Measurements from ENCODE around the gene HYCC1. TPM values are rescaled to one million over a fixed set of nuclear protein-coding genes. Genes with fewer than 3 reads are reported as not detected.
"Not testable (repeated sequence)": the region's sequence is repeated elsewhere in the genome, so short reads cannot be mapped to it uniquely, and the experiment has no call there.

Gene HYCC1
- total RNA-seq, 1 donor from 2014 or later: 40.8 TPM

DNA sequence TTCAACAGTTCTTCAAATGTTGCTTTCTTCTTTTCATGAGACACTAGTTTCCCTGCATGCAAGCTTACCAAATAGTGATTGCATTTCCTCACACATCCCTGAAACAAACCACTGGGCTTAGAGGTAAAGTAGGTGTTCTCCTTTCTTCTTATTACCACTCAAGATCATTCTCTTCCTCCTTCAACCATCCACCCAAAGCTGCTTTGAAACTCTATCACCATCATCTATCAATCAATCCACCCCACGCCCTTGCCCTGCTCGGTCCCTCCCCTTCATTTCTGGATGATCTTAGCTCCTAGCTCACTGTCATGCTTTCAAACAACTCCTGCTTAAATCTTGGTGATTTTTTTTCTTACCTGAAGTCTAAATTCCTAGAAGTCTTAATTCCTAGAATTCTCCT lies 18.9 kb downstream of the HYCC1 start:
- intact Hi-C loops (cut with DNase I): no loop called here
- ATAC-seq (no peak), DNase-seq (ENCODE audit: missing footprints) (no peak)

- ATAC-seq (no peak), DNase-seq (ENCODE audit: missing footprints) (no peak)
- intact Hi-C loops (cut with DNase I): no loop called here
Observed at GRCh38 chr7:22992874-22993840, 20.8 kb downstream of the HYCC1 start.

- DNase-seq (ENCODE audit: missing footprints) (no peak), ATAC-seq (no peak)
- intact Hi-C loops (cut with DNase I): no loop called here
Observed at GRCh38 chr7:22990588-22990949, 23.4 kb downstream of the HYCC1 start.

DNA sequence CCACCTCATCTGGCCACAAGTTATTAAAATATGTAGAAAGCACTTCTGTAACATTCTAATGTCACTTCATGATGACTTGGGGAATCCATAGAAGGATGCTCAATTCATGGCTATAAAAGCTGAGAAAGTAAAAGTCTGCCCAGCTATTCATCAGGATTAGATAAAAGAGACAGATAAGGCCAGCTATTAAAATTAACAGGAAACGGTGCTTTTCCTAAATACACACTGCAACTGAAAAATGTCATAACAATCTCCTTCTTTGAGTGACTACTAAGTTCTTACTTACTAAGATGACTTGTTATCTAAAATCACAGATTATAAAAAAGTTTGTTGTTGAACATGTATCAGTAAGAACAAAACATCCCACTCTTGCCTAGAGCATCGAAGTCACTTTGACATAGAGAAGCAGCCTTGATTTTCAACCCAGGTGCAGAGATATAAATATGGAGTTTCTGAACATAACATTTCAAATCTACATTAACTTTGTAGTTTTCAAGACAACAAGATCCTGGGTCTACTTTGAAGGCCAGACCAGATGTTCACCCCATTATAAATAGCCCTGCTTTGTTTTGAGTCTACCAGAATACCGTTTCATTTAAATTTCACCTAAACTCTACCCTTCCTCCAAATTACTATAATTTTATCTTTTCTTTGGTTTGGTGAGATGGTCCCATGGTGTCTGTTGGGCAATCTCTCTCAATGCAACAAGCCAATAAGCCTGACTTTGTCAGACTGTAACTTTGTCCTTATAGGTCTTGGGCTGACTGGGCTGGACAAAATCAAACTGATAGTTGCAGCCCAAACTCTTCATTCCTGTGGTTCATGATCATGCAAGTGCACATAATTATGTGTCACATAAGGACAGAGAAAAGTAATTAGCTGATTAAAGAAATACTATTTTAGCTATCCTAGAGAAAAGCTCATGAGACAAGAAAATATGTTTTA lies 24.0 kb downstream of the HYCC1 start:
- DNase-seq (ENCODE audit: missing footprints): no peak
- intact Hi-C loops (cut with DNase I): no loop called here
- no peak for ATAC-seq

DNA sequence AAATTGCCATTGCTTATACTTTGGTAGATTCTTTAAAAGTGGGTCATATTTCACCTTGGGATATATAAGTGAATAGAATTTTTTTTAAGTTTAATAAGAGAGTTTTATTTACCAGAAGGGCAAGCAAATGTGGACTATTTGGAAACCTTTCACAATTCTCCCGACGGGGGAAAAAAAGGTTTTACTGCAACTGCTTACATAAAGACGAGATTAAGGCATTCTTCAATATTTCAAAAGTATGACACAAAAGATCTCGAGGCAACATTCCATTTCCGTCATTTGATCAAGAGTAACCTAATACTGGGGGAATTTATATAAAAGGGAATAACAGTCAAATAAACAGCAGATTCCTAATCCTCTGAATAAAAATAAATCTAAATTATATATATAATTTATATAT lies 28.5 kb downstream of the HYCC1 start:
- ATAC-seq (no peak), DNase-seq (ENCODE audit: missing footprints) (no peak)

DNA sequence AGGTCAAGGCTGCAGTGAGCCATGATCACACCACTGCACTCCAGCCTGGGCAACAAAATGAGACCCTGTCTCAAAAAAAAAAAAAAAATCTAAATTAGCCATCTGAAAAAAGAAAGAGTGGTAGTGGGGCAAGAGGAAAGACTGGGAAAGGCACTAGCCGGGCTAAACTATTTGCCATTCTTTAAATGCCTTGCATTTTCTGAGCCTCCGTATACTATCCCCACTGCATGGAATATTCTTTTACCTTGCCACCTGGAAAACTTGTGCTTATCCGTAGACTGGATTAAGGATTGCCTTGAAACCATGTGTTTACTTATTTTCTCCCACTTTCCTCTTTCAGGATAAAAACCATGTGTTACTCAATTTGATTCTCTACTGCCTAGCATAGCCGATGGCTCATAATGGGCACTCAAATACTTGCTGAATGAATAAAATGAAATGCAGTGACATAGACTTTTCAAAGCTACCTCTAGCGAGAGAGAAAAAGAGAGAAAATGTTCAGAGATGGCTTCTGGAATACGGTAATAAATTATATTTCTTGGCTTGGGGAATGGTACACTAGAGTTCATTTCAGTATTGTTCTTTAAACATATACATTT lies 30.6 kb downstream of the HYCC1 start:
- intact Hi-C loops (cut with DNase I): no loop called here
- ATAC-seq (no peak), DNase-seq (ENCODE audit: missing footprints) (no peak)

More for the DNA sequence above, 28.5 kb downstream of the HYCC1 start:
- intact Hi-C loops (cut with DNase I): no loop called here

- intact Hi-C loops (cut with DNase I): no loop called here
- ATAC-seq: no peak
Observed at GRCh38 chr7:22980422-22980821, 33.5 kb downstream of the HYCC1 start.

GRCh38 chr7:22979861-22980260 lies 34.1 kb downstream of the HYCC1 start:
- ATAC-seq (no peak), DNase-seq (ENCODE audit: missing footprints) (no peak)
- intact Hi-C loops (cut with DNase I): no loop called here

More at GRCh38 chr7:22980422-22980821, 33.5 kb downstream of the HYCC1 start:
- no peak for DNase-seq (ENCODE audit: missing footprints)

DNA sequence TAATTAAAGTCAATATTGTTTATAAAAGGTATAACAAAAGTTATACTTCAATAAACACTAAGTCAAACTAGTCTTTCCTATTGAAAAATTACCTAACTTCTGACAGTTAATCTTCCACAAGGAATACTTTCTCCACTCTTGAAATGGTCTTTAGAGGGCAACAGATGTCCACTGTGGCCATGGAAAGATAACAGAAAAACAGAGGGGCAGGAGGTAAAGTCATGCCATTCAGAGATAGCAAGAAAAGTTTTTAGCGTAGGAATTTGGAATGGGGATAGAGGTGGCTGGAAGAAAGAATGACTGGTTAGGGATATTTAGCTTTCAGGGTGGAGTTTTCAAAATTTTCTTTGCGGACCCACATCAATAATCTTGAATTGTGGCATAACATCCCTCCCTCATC lies 34.7 kb downstream of the HYCC1 start:
- intact Hi-C loops (cut with DNase I): no loop called here
- DNase-seq (ENCODE audit: missing footprints): no peak
- no peak for ATAC-seq

DNA sequence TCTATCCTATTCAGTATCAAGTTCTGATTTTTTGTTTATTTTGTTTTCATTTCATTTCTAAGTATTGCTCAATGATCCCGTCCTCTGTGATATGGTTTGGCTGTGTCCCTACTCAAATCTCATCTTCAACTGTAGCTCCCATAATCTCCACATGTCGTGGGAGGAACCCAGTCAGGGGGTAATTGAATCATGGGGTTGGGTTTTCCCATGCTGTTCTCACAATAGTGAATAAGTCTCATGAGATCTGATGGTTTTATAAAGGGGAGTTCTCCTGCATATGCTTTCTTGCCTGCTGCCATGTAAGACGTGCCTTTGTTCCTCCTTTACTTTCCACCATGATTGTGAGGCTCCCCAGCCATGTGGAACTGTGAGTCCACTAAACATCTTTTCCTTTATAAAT lies 39.3 kb downstream of the HYCC1 start:
- ATAC-seq; intact Hi-C loops (cut with DNase I); DNase-seq (ENCODE audit: missing footprints): not testable (repeated sequence)

GRCh38 chr7:22972207-22972606 lies 41.7 kb downstream of the HYCC1 start:
- ATAC-seq: no peak
- no peak for DNase-seq (ENCODE audit: missing footprints)
- intact Hi-C loops (cut with DNase I): no loop called here

DNA sequence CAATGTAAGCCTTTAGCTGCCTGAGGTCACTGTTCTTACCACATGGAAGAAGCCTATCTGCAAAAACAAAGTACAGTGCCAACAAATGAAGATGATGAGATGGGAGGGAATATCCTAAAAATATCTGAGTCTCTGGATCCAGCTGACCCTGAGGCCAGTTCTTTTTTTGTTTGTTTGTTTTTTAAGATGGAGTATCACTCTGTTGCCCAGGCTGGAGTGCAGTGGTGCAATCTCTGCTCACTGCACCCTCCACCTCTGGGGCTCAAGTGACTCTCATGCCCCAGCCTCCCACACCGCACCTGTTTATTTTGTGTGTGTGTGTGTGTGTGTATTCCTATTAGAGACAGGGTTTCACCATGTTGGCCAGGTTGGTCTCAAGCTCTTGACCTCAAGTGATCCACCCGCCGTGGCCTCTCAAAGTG lies 44.9 kb downstream of the HYCC1 start:
- ATAC-seq (no peak), DNase-seq (ENCODE audit: missing footprints) (no peak)
- intact Hi-C loops (cut with DNase I): no loop called here

Other genes starting within 250 kb of the HYCC1 start
- gene TOMM7, start 191.3 kb downstream of the HYCC1 start, total RNA-seq: 650 TPM
- 162 TPM for gene KLHL7, start 91.7 kb upstream of the HYCC1 start, total RNA-seq
- 21.6 TPM for gene NUP42, start 167.9 kb upstream of the HYCC1 start, total RNA-seq
- 234 TPM for gene GPNMB, start 232.6 kb upstream of the HYCC1 start, total RNA-seq